GM12892 (cell line): ENCODE measurements around the gene IL17REL.

Experiments
- POLR2A ChIP-seq: IDR thresholded peaks from 2 replicates; pipeline ENCODE4 v1.6.1; 2011; ENCODE audit warnings: low read depth, low read length, control low read depth
- POLR2AphosphoS5 ChIP-seq: IDR thresholded peaks from 2 replicates; pipeline ENCODE4 v1.6.1; 2011; ENCODE audit warnings: low read depth, low read length, control low read depth
- TAF1 ChIP-seq: IDR thresholded peaks from 2 replicates; pipeline ENCODE4 v1.6.1; 2011; ENCODE audit warnings: low read depth, mild to moderate bottlenecking, control low read depth, low read length, borderline replicate concordance

- TF ChIP-seq POLR2A: no peak
- no peak for TF ChIP-seq TAF1
- no peak for TF ChIP-seq POLR2AphosphoS5
Observed at GRCh38 chr22:49998718-49999062, 13.9 kb downstream of the IL17REL start.
